ENCODE results near the gene COMT.

- TF ChIP-seq CTCF (IDR thresholded peaks at IDR 0.05; ENCODE audit: borderline replicate concordance, extremely low read depth, low read length, poor library complexity, severe bottlenecking) (peak; percentile 100), EZH2 (IDR thresholded peaks at IDR 0.05; ENCODE audit: borderline replicate concordance, low read depth, low read length, severe bottlenecking) (no peak)
Observed at GRCh38 chr22:19909350-19910179, 32.0 kb upstream of the COMT start.

All from DND-41 (cell line).